WERI-Rb-1 (cell line): ENCODE measurements around the gene TNNC1.

ENCODE experiments used
- DNase-seq: peaks from one replicate; pipeline ENCODE4 v3.0.0-alpha.2; 2020
- H3K27ac ChIP-seq: fragments of 250-450 bp; sonication (Bioruptor Pico); 2 replicates; pipeline ENCODE4 v1.5.1; 2020; ENCODE audit warnings: mild to moderate bottlenecking, moderate library complexity
- H3K27me3 ChIP-seq: fragments of 250-450 bp; sonication (Bioruptor Pico); 2 replicates; pipeline ENCODE4 v1.5.1; 2021; ENCODE audit warnings: mild to moderate bottlenecking, low read depth, moderate library complexity; ENCODE audit not compliant: insufficient read depth, severe bottlenecking
- H3K36me3 ChIP-seq: fragments of 250-450 bp; sonication (Bioruptor Pico); 2 replicates; pipeline ENCODE4 v1.5.1; 2020; ENCODE audit warnings: mild to moderate bottlenecking, moderate library complexity
- H3K4me3 ChIP-seq: 2 replicates; pipeline ENCODE4 v1.5.1; 2011; ENCODE audit warnings: low read depth, mild to moderate bottlenecking, control low read depth, low read length
- H3K9me3 ChIP-seq: fragments of 250-450 bp; sonication (Bioruptor Pico); 2 replicates; pipeline ENCODE4 v1.5.1; 2021; ENCODE audit warnings: mild to moderate bottlenecking, moderate library complexity; ENCODE audit not compliant: severe bottlenecking
- CTCF ChIP-seq: IDR thresholded peaks from 2 replicates; pipeline ENCODE4 v1.5.1; 2011; ENCODE audit warnings: low read depth, mild to moderate bottlenecking, control low read depth, inconsistent platforms, low read length

Gene TNNC1

GRCh38 chr3:52442409-52443267 lies 11.2 kb downstream of the TNNC1 start:
- Histone ChIP-seq H3K36me3 (no peaks in the 10 kb centered on the region), H3K4me3 (no peak overlapping the region), H3K9me3 (no peaks in the 10 kb centered on the region), H3K27ac (no peak overlapping the region), H3K27me3 (no peaks in the 10 kb centered on the region)
- TF ChIP-seq CTCF = no peak
- no peak for DNase-seq

GRCh38 chr3:52441772-52442332 lies 12.0 kb downstream of the TNNC1 start:
- H3K27me3 ChIP-seq = no peaks in the 10 kb centered on the region
- DNase-seq = no peak
- no peak overlapping the region for H3K4me3 ChIP-seq
- no peaks in the 10 kb centered on the region for H3K9me3 ChIP-seq
- TF ChIP-seq CTCF = no peak
- no peak overlapping the region for H3K27ac ChIP-seq
- H3K36me3 ChIP-seq = no peaks in the 10 kb centered on the region

GRCh38 chr3:52441091-52441771 lies 12.6 kb downstream of the TNNC1 start:
- DNase-seq = no peak
- Histone ChIP-seq H3K27ac (no peak overlapping the region), H3K9me3 (no peaks in the 10 kb centered on the region), H3K36me3 (no peaks in the 10 kb centered on the region), H3K4me3 (no peak overlapping the region), H3K27me3 (no peaks in the 10 kb centered on the region)
- TF ChIP-seq CTCF = no peak

- Histone ChIP-seq H3K27me3 (no peaks in the 10 kb centered on the region), H3K4me3 (no peak overlapping the region), H3K36me3 (no peaks in the 10 kb centered on the region), H3K27ac (no peak overlapping the region), H3K9me3 (no peaks in the 10 kb centered on the region)
- no peak for TF ChIP-seq CTCF
- no peak for DNase-seq
These were observed 13.2 kb downstream of the TNNC1 start for GRCh38 chr3:52440671-52441070.

- H3K27ac ChIP-seq = no peak overlapping the region
- no peaks in the 10 kb centered on the region for H3K27me3 ChIP-seq
- DNase-seq = peak; percentile 4
- H3K4me3 ChIP-seq = no peak overlapping the region
- H3K9me3 ChIP-seq = no peaks in the 10 kb centered on the region
- TF ChIP-seq CTCF = no peak
- no peaks in the 10 kb centered on the region for H3K36me3 ChIP-seq
These were observed 13.6 kb downstream of the TNNC1 start for GRCh38 chr3:52440249-52440551.
